ENCODE measurements around the gene FRAT2.
"Not testable (repeated sequence)": the region's sequence is repeated elsewhere in the genome, so short reads cannot be mapped to it uniquely, and the experiment has no call there.

FRAT2 gene

DNA sequence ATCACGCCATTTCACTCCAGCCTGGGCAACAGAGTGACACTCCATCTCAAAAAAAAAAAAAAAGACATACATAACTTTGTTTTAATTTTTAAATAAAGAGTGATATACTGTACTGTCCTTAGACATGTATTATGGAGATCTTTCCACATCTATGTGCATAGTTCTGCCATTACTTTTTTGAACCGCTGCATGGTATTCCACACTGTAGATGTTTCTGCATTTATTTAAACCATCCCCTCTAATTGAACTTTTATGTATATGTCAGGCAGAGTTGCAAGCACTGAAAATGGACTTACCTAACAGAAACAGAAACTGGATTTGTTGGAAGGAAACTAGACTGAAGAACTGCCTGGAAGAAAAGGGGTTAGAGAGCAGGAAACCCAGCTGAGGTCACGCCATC lies 33.5 kb downstream of the FRAT2 start:
- H3K4me1 ChIP-seq, result no peaks in the 10 kb centered on the region; a peak in 1 of 20 replicates
- no peaks in the 10 kb centered on the region for H3K27me3 ChIP-seq
- H3K36me3 ChIP-seq, result no peaks in the 10 kb centered on the region
- no peak overlapping the region for H3K4me3 ChIP-seq
- no peak for TF ChIP-seq Cebpa-rat (IDR thresholded peaks at IDR 0.05)
- H3K27ac ChIP-seq, result no peak overlapping the region
- H4K20me1 ChIP-seq, result no peaks in the 10 kb centered on the region
- H3K9ac ChIP-seq, result no peak overlapping the region
- H3K9me3 ChIP-seq (replicated peaks in 1 of 11), result no peaks in the 10 kb centered on the region
- H3K4me2 ChIP-seq, result 0 out of 22 replicates have a peak overlapping the region, but pooled peaks of 1 of the 11 experiments have one; percentile 4

DNA sequence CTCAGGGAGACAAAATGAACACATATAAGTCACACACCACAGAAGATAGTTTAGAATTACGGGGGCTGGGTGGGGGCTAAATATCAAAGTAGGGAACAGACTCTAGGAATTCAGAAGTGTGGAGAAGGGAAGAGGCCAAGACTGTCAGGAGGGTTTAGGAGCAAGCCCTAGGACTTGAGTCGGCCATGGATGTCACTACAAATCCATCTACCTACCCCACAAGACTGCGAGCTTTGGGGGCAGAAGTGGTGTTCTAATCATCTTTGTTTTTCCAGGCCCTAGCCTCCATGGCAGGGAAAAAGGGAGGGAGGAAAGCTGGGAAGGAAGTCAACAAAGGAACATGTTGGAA lies 36.3 kb downstream of the FRAT2 start:
- Histone ChIP-seq H3K27me3 (no peaks in the 10 kb centered on the region), H3K4me2 (no peak overlapping the region), H3K4me3 (no peak overlapping the region), H3K9me3 (replicated peaks in 1 of 11) (no peaks in the 10 kb centered on the region), H4K20me1 (no peaks in the 10 kb centered on the region), H3K4me1 (peaks cover 0 to 7% (median 2%) of the 10 kb centered on the region in 10 experiments; a peak in 6 of 20 replicates), H3K9ac (no peak overlapping the region), H3K27ac (no peak overlapping the region), H3K36me3 (no peaks in the 10 kb centered on the region)
- TF ChIP-seq Cebpa-rat (IDR thresholded peaks at IDR 0.05), result no peak

DNA sequence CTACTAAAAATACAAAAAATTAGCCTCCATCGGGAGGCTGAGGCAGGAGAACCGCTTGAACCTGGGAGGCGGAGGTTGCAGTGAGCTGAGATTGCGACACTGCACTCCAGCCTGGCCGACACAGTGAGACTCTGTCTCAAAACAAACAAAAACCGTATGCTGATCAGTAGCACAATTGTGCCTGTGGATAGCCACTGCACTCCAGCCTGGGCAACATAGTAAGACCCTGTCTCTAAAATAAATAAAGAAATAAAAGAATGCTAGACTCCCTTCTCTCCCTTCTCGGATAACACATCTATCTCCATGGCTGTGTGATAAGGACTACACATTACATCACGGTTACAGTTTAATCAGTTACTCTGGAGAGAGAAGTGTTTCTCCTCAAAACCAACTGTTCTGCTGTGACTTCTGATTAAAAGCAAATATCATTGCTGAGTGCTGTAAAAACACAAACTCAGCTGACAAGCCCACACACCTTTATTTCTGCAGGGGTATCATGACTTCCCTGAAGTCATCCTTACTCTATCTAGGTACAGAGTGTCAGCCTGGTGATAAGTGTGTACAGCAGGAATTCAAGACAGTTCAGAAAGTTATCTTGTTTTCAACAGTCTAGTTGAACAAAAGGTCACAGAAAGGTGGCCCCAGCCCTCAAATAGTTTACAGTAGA lies 36.8 kb downstream of the FRAT2 start:
- Histone ChIP-seq H4K20me1 (no peaks in the 10 kb centered on the region), H3K4me2 (no peak overlapping the region)
- peak in 3 of 11 experiments; percentile 19 to 67 (median 25); a peak in 5 of 22 replicates for TF ChIP-seq Cebpa-rat (IDR thresholded peaks at IDR 0.05)

DNA sequence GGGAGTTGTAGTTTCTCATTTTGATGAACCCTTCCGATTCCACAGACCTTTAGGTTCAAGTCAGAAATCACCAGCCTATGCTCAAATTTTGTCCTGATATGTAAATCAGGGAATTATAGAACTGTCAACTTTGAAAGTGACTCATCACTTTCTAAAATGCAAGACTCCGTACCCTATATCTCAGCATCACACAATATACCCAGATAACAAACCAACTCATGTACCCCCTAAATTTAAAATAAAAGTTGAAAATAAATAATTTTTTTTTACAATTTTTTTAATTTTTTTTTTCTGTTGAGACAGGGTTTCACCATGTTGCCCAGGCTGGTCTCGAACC lies 41.7 kb downstream of the FRAT2 start:
- no peaks in the 10 kb centered on the region for H4K20me1 ChIP-seq
- peaks cover 0 to 13% (median 0%) of the 10 kb centered on the region in 11 experiments; a peak in 7 of 22 replicates for H3K9me3 ChIP-seq (replicated peaks in 1 of 11)
- peak overlapping the region in 1 of 10 experiments; percentile 81; a peak in 2 of 20 replicates for H3K4me3 ChIP-seq
- TF ChIP-seq Cebpa-rat (IDR thresholded peaks at IDR 0.05), result no peak
- H3K9ac ChIP-seq, result peak overlapping the region in 2 of 11 experiments; percentile 94 to 95; a peak in 2 of 22 replicates
- peaks cover 11 to 38% (median 21%) of the 10 kb centered on the region in 10 experiments for H3K4me1 ChIP-seq
- no peaks in the 10 kb centered on the region for H3K27me3 ChIP-seq
- peak overlapping the region in 6 of 11 experiments; percentile 12 to 51 (median 32); a peak in 9 of 22 replicates for H3K4me2 ChIP-seq
- H3K27ac ChIP-seq, result peak overlapping the region in 3 of 11 experiments; percentile 11 to 94 (median 15); a peak in 3 of 22 replicates
- peaks cover 0 to 24% (median 15%) of the 10 kb centered on the region in 11 experiments; a peak in 20 of 22 replicates for H3K36me3 ChIP-seq

More for the DNA sequence above, 36.8 kb downstream of the FRAT2 start:
- Histone ChIP-seq H3K4me3 (no peak overlapping the region), H3K4me1 (peaks cover 0 to 12% (median 6%) of the 10 kb centered on the region in 10 experiments; a peak in 8 of 20 replicates), H3K9me3 (replicated peaks in 1 of 11) (no peaks in the 10 kb centered on the region), H3K27me3 (no peaks in the 10 kb centered on the region), H3K27ac (no peak overlapping the region), H3K9ac (no peak overlapping the region), H3K36me3 (no peaks in the 10 kb centered on the region)

DNA sequence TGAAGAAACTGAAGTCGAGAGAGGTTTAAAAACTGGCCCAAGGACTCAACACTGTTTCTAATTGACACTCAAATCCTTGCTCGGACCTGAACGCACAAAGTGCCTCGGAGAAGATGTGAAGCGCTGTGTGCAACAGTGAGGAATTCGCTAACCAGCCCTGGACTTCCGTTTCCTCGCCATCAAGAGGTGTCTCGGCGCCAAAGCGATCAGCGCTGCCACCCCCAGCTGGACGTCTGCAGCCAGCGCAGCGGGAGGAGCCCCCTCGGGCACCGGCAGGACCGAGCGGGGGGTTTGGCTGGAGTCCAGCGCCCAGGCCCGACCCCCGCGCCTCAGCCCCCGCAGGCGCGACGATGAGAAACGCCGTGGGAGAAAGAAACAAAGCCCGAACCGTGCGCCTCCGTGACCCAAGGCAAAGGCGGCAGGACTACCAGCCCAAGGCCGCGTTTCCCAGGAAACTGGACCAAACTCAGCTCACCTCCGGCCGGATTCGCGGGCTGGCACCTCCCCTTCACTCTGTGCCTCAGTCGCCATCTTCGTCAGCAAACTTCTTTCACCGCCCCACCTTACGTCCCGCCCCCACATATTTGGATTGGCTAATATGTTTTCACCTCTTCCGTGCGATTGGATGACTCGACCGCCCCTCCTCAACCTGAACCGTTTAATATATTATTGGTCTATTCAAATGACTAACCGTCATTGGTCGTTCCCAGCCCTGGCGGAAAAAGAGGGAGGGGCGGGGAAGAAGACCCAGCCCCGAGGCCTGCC lies 42.2 kb downstream of the FRAT2 start, which contains the start of gene ARHGAP19:
TSS of gene ARHGAP19 (minus strand) at position 541 of the 765 bp plus-strand sequence. CDS start at position 531, 10 bp downstream.
- no peaks in the 10 kb centered on the region for H4K20me1 ChIP-seq
- peaks cover 11 to 38% (median 21%) of the 10 kb centered on the region in 10 experiments for H3K4me1 ChIP-seq
- H3K9me3 ChIP-seq (replicated peaks in 1 of 11), result peaks cover 0 to 13% (median 0%) of the 10 kb centered on the region in 11 experiments; a peak in 7 of 22 replicates
- no peaks in the 10 kb centered on the region for H3K27me3 ChIP-seq
- H3K4me3 ChIP-seq, result peak within 1 kb of the TSS; percentile 70 to 94 (median 82)
- peak within 1 kb of the TSS; percentile 82 to 96 (median 88) for H3K4me2 ChIP-seq
- no peak for TF ChIP-seq Cebpa-rat (IDR thresholded peaks at IDR 0.05)
- H3K9ac ChIP-seq, result peak within 1 kb of the TSS; percentile 83 to 97 (median 94)
- peak within 1 kb of the TSS; percentile 76 to 97 (median 94) for H3K27ac ChIP-seq
- peaks cover 5 to 30% (median 20%) of the 10 kb centered on the region in 11 experiments; a peak in 21 of 22 replicates for H3K36me3 ChIP-seq

DNA sequence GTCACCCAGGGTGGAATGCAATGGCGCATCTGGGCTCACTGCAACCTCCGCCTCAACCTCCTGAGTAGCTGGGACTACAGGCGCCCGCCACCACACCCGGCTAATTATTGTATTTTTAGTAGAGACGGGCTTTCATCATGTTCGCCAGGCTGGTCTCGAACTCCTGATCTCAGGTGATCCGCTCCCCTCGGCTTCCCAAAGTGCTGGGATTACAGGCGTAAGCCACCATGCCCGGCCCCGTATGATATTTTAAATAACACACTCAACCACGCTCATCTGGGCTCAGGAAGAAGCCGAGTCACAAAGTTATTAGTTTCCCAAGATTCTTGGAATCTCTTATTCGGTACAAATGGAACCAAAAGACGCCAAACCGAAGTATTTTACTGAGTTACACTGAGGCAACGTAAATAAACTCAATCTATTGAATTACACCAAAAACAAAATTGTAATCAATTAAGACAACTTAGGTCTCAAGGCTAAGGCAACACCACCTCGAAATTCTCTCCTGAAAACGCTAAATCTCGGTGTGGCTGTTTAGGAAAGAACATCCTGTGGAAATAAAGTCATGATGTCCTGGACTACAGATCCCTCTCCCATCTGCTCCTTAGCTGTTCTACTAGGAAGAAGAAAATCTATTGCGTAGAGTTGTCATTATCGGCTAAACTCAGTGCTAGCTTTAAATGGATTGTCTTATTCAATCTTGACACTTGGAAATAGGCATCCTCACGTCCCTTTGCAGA lies 43.0 kb downstream of the FRAT2 start:
- H4K20me1 ChIP-seq, result no peaks in the 10 kb centered on the region
- no peak for TF ChIP-seq Cebpa-rat (IDR thresholded peaks at IDR 0.05)
- peaks cover 11 to 37% (median 28%) of the 10 kb centered on the region in 11 experiments for H3K36me3 ChIP-seq
- peaks cover 0 to 13% (median 0%) of the 10 kb centered on the region in 11 experiments; a peak in 7 of 22 replicates for H3K9me3 ChIP-seq (replicated peaks in 1 of 11)
- peak overlapping the region; percentile 83 to 97 (median 94) for H3K9ac ChIP-seq
- H3K27me3 ChIP-seq, result no peaks in the 10 kb centered on the region
- H3K4me3 ChIP-seq, result peak overlapping the region; percentile 70 to 94 (median 82)
- H3K4me1 ChIP-seq, result peaks cover 11 to 45% (median 26%) of the 10 kb centered on the region in 10 experiments
- peak overlapping the region; percentile 82 to 96 (median 88) for H3K4me2 ChIP-seq
- H3K27ac ChIP-seq, result peak overlapping the region; percentile 76 to 97 (median 94)

DNA sequence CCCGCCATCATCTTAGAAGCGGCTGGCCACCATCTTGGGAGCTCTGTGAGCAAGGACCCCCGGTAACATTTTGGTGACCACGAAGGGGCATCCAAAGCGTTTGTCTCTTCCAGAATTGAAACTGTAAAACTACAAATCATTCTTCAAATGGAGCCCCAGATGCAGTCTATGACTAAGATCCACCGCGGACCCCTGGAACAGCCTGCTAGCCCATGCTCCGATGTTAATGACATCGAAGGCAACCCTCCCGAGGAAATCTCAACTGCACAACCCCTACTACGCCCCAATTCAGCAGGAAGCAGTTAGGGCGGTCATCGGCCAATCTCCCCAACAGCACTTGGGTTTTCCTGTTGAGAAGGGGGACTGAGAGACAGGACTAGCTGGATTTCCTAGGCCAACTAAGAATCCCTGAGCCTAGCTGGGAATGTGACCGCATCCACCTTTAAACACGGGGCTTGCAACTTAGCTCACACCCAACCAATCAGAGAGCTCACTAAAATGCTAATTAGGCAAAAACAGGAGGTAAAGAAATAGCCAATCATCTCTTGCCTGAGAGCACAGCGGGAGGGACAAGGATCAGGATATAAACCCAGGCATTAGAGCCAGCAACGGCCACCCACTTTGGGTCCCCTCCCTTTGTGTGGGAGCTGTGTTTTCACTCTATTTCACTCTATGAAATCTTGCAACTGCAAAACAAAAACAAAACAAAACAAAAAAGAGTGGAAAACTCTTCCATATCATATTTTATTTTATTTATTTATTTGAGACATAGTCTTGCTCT lies 43.8 kb downstream of the FRAT2 start:
- Histone ChIP-seq H3K4me3 (peak overlapping the region; percentile 70 to 94 (median 82)), H3K27ac (peak overlapping the region in 10 of 11 experiments; percentile 85 to 97 (median 94); a peak in 20 of 22 replicates), H3K4me1 (peaks cover 12 to 53% (median 34%) of the 10 kb centered on the region in 10 experiments), H3K36me3 (peaks cover 11 to 43% (median 32%) of the 10 kb centered on the region in 11 experiments), H3K4me2 (peak overlapping the region; percentile 82 to 96 (median 88)), H3K9me3 (replicated peaks in 1 of 11) (peaks cover 0 to 13% (median 0%) of the 10 kb centered on the region in 11 experiments; a peak in 7 of 22 replicates), H3K9ac (peak overlapping the region; percentile 83 to 97 (median 94); a peak in 19 of 22 replicates)
- not testable (repeated sequence) for H3K27me3 ChIP-seq, H4K20me1 ChIP-seq

DNA sequence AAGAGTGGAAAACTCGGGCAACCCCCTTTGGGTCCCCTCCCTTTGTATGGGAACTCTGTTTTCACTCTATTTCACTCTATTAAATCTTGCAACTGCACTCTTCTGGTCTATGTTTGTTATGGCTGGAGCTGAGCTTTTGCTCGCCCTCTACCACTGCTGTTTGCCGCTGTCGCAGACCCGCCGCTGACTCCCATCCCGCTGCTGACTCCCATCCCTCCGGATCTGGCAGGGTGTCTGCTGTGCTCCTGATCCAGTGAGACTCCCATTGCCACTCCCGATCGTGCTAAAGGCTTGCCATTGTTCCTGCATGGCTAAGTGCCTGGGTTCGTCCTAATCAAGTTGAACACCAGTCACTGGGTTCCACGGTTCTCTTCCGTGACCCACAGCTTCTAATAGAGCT lies 44.5 kb downstream of the FRAT2 start:
- H4K20me1 ChIP-seq, H3K27me3 ChIP-seq, H3K9ac ChIP-seq: not testable (repeated sequence)
- H3K4me3 ChIP-seq, result peak overlapping the region in 1 of 10 experiments; percentile 74; a peak in 1 of 20 replicates
- H3K27ac ChIP-seq, result peak overlapping the region in 7 of 11 experiments; percentile 85 to 97 (median 94); a peak in 7 of 22 replicates
- H3K4me1 ChIP-seq, result peaks cover 19 to 58% (median 37%) of the 10 kb centered on the region in 10 experiments
- peaks cover 11 to 48% (median 36%) of the 10 kb centered on the region in 11 experiments for H3K36me3 ChIP-seq
- peak overlapping the region in 10 of 11 experiments; percentile 82 to 96 (median 88); a peak in 15 of 22 replicates for H3K4me2 ChIP-seq
- H3K9me3 ChIP-seq (replicated peaks in 1 of 11), result peaks cover 0 to 13% (median 0%) of the 10 kb centered on the region in 11 experiments; a peak in 7 of 22 replicates
